ENCODE data around the gene AUTS2.

- TF ChIP-seq CTCF (IDR thresholded peaks at IDR 0.05 in 2 of 3, conservative IDR thresholded peaks at IDR 0.05 in 1 of 3; ENCODE audit: control insufficient read depth in 2 of 3, extremely low read depth in 1 of 3, insufficient read depth in 1 of 3, low read depth in 3 of 3, low read length in 3 of 3): no peak
- TF ChIP-seq ATF2 (IDR thresholded peaks at IDR 0.05; ENCODE audit: low read length): no peak
- no peak for TF ChIP-seq SMARCA5 (IDR thresholded peaks at IDR 0.05)
- no peak for TF ChIP-seq ASH2L (IDR thresholded peaks at IDR 0.05; ENCODE audit: borderline replicate concordance, low read depth)
- no peak for TF ChIP-seq ESRRA (IDR thresholded peaks at IDR 0.05; ENCODE audit: low read length)
- TF ChIP-seq MTA3 (IDR thresholded peaks at IDR 0.05; ENCODE audit: borderline replicate concordance, low read length): no peak
- no peak for TF ChIP-seq POLR2A (IDR thresholded peaks at IDR 0.05; ENCODE audit: low read depth, low read length)
- TF ChIP-seq MEF2A (IDR thresholded peaks at IDR 0.05; ENCODE audit: insufficient read depth, low read depth, low read length): no peak
- TF ChIP-seq ATF3 (IDR thresholded peaks at IDR 0.05; ENCODE audit: borderline replicate concordance, extremely low read depth, low read depth, low read length): no peak
- no peak for TF ChIP-seq TCF7 (IDR thresholded peaks at IDR 0.05; ENCODE audit: borderline replicate concordance)
- TF ChIP-seq RAD21 (IDR thresholded peaks at IDR 0.05; ENCODE audit: insufficient read depth, low read depth, low read length): no peak
- TF ChIP-seq MAX (IDR thresholded peaks at IDR 0.05; ENCODE audit: low read depth, low read length): no peak
- no peak for TF ChIP-seq SMC3 (IDR thresholded peaks at IDR 0.05; ENCODE audit: borderline replicate concordance, low read length)
- no peak for TF ChIP-seq EGR1 (IDR thresholded peaks at IDR 0.05; ENCODE audit: borderline replicate concordance in 1 of 2, low read depth in 2 of 2, low read length in 2 of 2)
Measured at GRCh38 chr7:70587739-70588138, 989.5 kb downstream of the AUTS2 start.

Data from GM12878 (cell line).